NCI-H1105 (cell line): ENCODE data around the gene H2AZ1.
"Not testable (repeated sequence)": the region's sequence is repeated elsewhere in the genome, so short reads cannot be mapped to it uniquely, and the experiment has no call there.

Experiments
- DNase-seq: peaks from one replicate; lab custom pipeline; 2025; lab: John Stamatoyannopoulos, UW

Gene H2AZ1

DNA sequence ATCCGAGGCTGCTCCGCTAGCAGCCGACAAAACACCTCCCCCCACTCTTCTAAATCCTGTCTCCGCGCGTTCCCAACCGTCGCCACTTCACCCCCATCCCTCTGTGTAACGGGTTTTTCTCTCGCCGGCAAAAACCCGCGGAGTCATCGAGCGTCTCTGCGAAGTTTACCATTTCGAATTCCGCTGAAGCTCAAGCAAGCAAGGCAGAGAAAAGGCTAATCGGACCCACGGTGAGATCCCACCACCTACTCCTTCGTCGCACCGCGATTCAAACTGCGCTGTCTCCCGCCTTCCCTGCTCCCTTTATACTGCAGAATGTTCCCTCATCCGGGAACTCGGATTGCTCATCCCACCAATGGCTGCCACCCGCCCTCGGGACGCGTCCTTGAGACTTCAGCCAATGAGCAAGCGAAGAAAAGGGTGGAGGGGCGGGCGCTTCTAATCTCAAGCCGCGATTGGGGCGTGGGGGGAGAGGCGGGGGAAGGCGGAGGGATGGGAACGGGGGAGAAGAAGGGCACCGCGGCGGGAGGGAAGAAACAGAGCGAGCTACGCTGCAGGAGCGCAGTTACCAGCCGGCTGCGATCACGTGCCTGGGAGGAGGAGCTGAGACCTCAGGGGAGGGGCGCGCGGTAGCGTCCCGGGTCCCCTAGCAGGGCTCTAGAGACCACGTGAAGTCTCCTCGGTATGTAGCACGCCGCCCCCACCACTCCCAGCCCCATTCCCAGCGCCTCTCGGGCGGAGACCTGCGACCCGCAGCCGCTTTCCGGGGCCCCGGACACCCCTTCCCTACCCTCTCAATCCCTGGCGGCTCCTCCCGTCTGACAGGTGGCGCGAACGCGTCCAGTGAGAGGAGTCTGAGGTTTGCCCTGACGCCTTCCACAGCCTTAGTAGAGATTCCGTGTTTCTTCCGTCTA lies at the start of gene H2AZ1:
H2AZ1 (minus strand) TSS at position 277 of the 914 bp plus-strand sequence; CDS start at position 172, 105 bp downstream.
- peak; percentile 89 for DNase-seq

- DNase-seq, result no peak
Measured at GRCh38 chr4:99998062-99998867, 48.2 kb upstream of the H2AZ1 start.

DNA sequence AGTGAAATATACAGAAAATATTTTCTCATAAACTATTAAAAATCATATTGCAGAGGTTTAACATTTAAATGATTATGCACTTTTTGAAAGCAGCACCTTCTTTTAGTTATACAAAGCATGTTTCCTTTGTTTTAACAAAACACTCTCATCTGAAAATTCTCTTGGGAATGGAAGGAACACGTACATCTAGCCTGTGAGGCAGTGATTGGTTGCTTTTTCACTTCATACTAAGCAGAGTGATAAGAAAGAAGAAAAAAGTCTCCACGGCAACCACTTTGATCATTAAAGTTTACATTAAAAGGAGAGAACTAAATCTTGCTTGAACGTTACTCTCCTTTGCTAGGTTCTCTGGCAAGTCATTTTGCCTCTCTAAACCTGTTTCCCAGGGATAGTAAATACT lies 41.7 kb upstream of the H2AZ1 start:
- no peak for DNase-seq

DNA sequence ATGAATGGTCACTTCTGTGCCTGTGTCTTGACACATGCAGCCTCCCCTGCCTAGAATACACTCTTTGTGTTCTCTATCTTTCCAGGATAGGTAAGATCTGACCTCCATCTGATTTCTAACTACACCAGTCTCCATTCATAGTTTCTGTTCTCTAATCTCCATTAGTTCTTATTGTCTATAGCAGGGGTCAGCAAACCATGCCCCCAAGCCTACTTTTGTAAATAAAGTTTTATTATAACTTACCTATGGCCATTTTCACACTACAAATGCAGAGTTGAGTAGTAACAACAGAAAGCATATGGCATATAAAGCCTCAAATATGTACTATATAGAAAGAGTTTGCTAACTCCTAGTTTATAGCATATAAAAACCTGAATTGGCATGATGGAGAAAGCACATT lies 37.6 kb upstream of the H2AZ1 start:
- DNase-seq, result no peak

DNA sequence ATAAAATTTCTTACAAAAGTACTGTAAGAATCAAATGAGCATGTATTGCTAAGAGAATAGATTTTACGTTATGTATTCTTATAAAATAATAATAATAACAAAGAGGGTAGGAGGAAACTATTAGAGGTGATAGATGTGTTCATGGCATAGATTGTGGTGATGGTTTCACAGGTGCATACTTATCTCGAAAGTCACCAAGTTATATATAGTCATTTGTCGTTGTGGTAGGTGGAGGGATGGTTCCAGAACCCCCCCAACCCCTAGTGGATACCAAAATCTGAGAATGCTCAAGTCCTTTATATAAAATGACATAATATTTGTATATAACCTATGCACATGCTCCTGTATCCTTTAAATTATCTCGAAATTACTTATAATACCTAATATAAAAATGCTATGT lies 36.7 kb upstream of the H2AZ1 start:
- DNase-seq, result no peak

- no peak for DNase-seq
Measured at GRCh38 chr4:99983289-99983943, 33.3 kb upstream of the H2AZ1 start.

DNA sequence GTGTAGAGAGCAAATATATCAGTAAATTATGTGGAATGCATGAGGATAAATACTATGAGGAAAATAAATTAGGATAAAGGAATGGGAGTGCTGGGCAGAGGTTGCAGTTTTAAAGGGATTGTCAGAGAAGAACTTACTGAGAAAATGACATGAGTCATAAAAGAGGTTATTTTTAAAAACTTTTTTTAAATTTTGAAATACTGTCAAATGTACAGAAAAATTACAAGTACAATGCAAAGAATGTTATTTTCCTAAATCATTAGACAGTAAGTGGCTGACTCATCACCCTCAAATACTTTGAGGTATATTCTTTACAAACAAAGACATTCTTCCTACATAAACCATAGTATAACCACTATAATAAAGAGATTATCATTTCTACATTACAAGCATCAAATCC lies 29.8 kb upstream of the H2AZ1 start:
- no peak for DNase-seq

GRCh38 chr4:99971453-99972111 lies 21.5 kb upstream of the H2AZ1 start:
- DNase-seq, result no peak

GRCh38 chr4:99968330-99968729 lies 18.3 kb upstream of the H2AZ1 start:
- no peak for DNase-seq

GRCh38 chr4:99966692-99967091 lies 16.6 kb upstream of the H2AZ1 start:
- DNase-seq, result no peak

DNA sequence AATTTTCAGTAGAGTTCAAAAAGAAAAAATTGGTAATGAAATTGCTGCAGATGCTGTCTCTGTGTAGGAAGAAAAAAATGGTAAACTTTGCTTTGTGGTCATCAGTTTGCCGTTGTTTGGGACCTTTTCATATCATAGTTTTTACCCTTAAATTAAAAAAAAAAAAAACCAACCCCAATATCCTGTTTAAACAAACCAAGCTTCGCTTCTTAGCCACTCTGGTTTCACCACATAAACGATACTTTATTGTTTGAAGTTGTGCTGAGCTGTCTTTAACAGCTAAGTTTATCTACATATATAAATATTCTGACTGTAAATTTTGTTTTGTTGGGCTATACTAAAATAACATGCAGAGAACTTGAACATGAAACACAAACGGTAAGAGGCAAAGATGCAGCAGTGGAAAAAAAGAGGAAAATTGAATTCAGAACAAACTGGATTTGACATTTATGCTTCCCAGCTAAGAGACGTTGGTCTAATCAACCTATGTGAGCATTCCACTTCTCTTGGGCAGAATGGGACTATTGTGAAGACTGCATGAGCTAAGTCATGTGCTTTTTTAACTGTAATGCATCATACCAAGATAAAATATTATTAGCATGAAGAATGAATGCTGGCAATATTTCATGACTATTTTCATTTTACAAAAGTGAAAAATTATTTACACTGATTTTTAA lies 15.7 kb upstream of the H2AZ1 start:
- DNase-seq, result no peak

- DNase-seq, result no peak
Measured at GRCh38 chr4:99965173-99965572, 15.1 kb upstream of the H2AZ1 start.

- DNase-seq, result no peak
Measured at GRCh38 chr4:99961711-99962110, 11.6 kb upstream of the H2AZ1 start.

DNA sequence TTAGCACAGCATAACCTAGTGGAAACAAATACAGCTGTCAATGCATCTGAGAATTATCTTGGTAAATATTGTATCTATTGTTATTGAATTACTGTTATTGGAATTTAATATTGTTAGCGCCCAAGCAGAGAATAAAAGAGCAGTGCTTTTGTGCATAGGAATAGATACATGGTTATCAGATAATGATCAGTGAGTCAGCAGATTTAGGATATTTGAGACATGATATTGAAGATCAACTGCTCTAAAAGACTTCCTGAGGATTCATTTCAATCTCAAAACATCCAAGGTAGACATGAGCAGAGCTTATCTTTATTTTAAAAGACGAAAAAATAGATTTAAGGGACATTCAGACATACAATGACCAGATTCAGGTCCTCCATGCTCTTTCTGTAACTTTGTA lies 10.6 kb upstream of the H2AZ1 start:
- DNase-seq, result no peak

GRCh38 chr4:99958207-99958606 lies 8.1 kb upstream of the H2AZ1 start:
- DNase-seq, result not testable (repeated sequence)

- DNase-seq, result no peak
Measured at GRCh38 chr4:99950913-99951254, 809 bp upstream of the H2AZ1 start.

DNA sequence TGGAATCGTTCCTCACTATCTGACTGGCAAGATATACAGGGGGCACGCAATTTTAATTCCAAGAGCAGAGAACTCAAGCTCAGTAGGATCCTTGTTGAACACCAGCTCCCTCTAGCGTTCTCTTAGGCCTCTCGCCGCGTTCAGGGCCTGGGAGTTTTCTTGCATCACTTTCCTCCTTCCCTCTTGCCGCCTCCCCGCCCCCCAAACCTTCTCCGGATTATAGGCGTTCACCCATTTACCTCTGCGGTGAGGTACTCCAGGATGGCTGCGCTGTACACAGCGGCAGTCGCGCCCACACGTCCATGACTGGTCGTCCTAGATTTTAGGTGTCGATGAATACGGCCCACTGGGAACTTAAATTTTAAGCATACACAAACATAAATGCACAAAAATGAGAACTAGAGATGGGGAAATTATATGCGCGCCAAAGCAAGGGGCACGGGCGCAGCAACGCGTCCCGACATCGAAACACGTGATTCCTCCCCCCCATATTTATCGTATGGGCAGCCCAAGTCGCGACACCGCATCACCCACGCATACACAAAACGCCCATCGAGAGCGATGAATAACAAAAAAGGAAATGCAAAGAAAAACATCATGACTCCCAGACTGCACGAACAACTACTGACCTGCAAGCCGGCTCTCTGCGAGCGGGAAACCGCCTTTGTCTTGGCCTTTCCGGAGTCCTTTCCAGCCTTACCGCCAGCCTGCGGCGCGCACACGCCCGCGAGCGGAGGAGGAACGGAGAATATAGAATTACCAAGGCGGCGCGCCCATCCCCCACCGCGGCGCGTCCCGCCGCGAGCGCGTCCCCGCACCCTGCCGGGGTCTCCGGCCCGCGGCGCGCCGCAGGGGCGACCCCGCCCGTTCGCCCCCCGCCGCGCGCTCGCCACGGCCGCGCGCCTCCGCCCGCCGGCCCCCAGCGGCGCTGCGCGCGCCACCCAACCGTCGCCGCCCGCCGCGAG lies 759 bp downstream of the H2AZ1 start:
- DNase-seq, result peak; percentile 83

DNA sequence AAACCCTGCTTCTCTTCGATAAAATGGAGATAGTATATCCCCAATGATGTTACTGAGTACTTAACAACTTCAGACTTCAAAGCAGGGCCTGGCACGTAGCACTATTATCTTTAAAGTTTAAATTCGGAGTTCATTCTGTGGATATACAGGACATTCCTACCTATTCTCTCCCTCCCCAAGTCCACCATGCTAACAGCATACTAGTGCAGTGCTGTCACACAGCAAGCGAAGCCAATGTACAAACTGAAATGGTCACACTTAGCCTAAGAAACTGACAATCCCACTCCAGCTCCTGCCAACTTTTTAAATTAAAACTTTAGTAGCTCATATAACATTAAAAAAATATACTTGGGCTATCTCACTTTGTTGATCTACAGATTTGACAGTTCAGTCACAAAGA lies 2.5 kb downstream of the H2AZ1 start:
- no peak for DNase-seq

- no peak for DNase-seq
Measured at GRCh38 chr4:99947190-99947578, 2.9 kb downstream of the H2AZ1 start.
